HCT116 (cell line): Measurements from ENCODE around the gene PCNX1. TPM values are rescaled to one million over a fixed set of nuclear protein-coding genes. Genes with fewer than 3 reads are reported as not detected.

Experiments used
- ATAC-seq: fragments of 200-7000 bp; cut with Tn5 transposase; 2 replicates; pipeline ENCODE4 v1.9.1; 2020; ENCODE audit warnings: mild to moderate bottlenecking, moderate library complexity
- BruUV-seq: library from RNA; stranded (reverse); fragments of 400-500 nt; replicated peaks from 2 replicates; lab custom pipeline; 2021; lab: Mats Ljungman, UMichigan
- CTCF ChIA-PET: fragments of 300-600 bp; sonication (Branson Sonifier 250); formaldehyde crosslinking; loops from one replicate; lab custom pipeline; 2021; ENCODE audit warnings: antibody characterized with exemption; lab: Charles Lee
- POLR2A ChIA-PET: fragments of 300-600, 350-600 bp; sonication (Branson Sonifier 250); formaldehyde crosslinking; loops from one replicate; lab custom pipeline; 2021; ENCODE audit warnings: antibody characterized with exemption; lab: Charles Lee
- RAD21 ChIA-PET, 2 experiments: fragments of 300-600 bp; sonication (Branson Sonifier 250); formaldehyde crosslinking; loops; one replicate each; lab custom pipeline; 2023; ENCODE audit warnings: low total read pairs in 2 of 2; ENCODE audit not compliant: uncharacterized antibody in 2 of 2, unreplicated experiment in 2 of 2, low non-redundant PET in 1 of 2; lab: Charles Lee
- DNase-seq: peaks from one replicate; pipeline ENCODE4 v3.0.0-alpha.2; 2010; ENCODE audit warnings: low read depth, low spot score
- H2AFZ ChIP-seq: fragments of 200-600 bp; shearing (Covaris generic), sonication (generic); 2 replicates; pipeline ENCODE4 v1.6.1; 2017; ENCODE audit warnings: low read depth, mixed run types, mixed read lengths, antibody characterized with exemption, low read length; ENCODE audit not compliant: poor library complexity, severe bottlenecking
- H3K27ac ChIP-seq: 2 replicates; pipeline ENCODE4 v1.5.1; 2012; ENCODE audit warnings: low read depth, low read length
- H3K27me3 ChIP-seq: fragments of 200-600 bp; sonication (generic); 2 replicates; pipeline ENCODE4 v1.6.1; 2016; ENCODE audit warnings: mixed run types, low read length, mixed read lengths; ENCODE audit not compliant: insufficient read depth
- H3K36me3 ChIP-seq, 2 experiments: fragments of 200-500 bp in 1 of 2; fragments of 200-600 bp in 1 of 2; sonication (Bioruptor generic) in 1 of 2; sonication (generic) in 1 of 2; 2 replicates each; pipeline versions ENCODE4 v1.5.1 to v1.6.1; 2014 to 2016; ENCODE audit warnings: low read length in 2 of 2, inconsistent platforms in 1 of 2, mixed read lengths in 1 of 2, mixed run types in 1 of 2; ENCODE audit not compliant: insufficient read depth in 2 of 2, control insufficient read depth in 1 of 2
- H3K4me1 ChIP-seq, 2 experiments: fragments of 200-600 bp in 1 of 2; sonication (generic) in 1 of 2; 2 replicates each; pipeline versions ENCODE4 v1.5.1 to v1.6.1; 2012 to 2017; ENCODE audit warnings: low read length in 2 of 2, inconsistent platforms in 1 of 2, mild to moderate bottlenecking in 1 of 2, mixed read lengths in 1 of 2, mixed run types in 1 of 2, moderate library complexity in 1 of 2; ENCODE audit not compliant: insufficient read depth in 2 of 2, control insufficient read depth in 1 of 2
- H3K4me2 ChIP-seq: fragments of 200-600 bp; sonication (generic); 2 replicates; pipeline ENCODE4 v1.6.1; 2017; ENCODE audit warnings: mixed run types, low read length, mixed read lengths
- H3K4me3 ChIP-seq, 2 experiments: fragments of 200-600 bp in 1 of 2; sonication (generic) in 1 of 2; replicated peaks in 1 of 2; 2 replicates each; pipeline ENCODE4 v1.5.1; 2011 to 2016; ENCODE audit warnings: low read length in 2 of 2, control low read depth in 1 of 2, low read depth in 1 of 2, mild to moderate bottlenecking in 1 of 2, mixed read lengths in 1 of 2, mixed run types in 1 of 2
- H3K79me2 ChIP-seq: fragments of 200-600 bp; sonication (generic); 2 replicates; pipeline ENCODE4 v1.6.1; 2017; ENCODE audit warnings: mild to moderate bottlenecking, mixed run types, low read length, moderate library complexity, mixed read lengths; ENCODE audit not compliant: insufficient read depth
- H3K9ac ChIP-seq: fragments of 200-600 bp; sonication (generic); 2 replicates; pipeline ENCODE4 v1.6.1; 2016; ENCODE audit warnings: low read length, mixed read lengths
- H3K9me2 ChIP-seq: fragments of 200-600 bp; sonication (generic), shearing (Covaris generic); 2 replicates; pipeline ENCODE4 v1.6.1; 2017; ENCODE audit warnings: mixed run types, mild to moderate bottlenecking, moderate library complexity; ENCODE audit not compliant: insufficient read depth
- H3K9me3 ChIP-seq, 2 experiments: fragments of 200-500 bp in 1 of 2; fragments of 200-600 bp in 1 of 2; sonication (Bioruptor generic) in 1 of 2; sonication (generic) in 1 of 2; 2 replicates each; pipeline ENCODE4 v1.6.1; 2014 to 2017; ENCODE audit warnings: low read length in 2 of 2, mixed read lengths in 2 of 2, inconsistent platforms in 1 of 2, low read depth in 1 of 2, mild to moderate bottlenecking in 1 of 2, mixed run types in 1 of 2, moderate library complexity in 1 of 2; ENCODE audit not compliant: control insufficient read depth in 1 of 2, insufficient read depth in 1 of 2
- H4K20me1 ChIP-seq: fragments of 200-600 bp; sonication (generic), shearing (Covaris generic); 2 replicates; pipeline ENCODE4 v1.6.1; 2017; ENCODE audit warnings: mixed run types, mild to moderate bottlenecking, moderate library complexity; ENCODE audit not compliant: insufficient read depth
- ATF3 ChIP-seq: IDR thresholded peaks from 2 replicates; pipeline ENCODE4 v1.6.1; 2012
- CTCF ChIP-seq, 3 experiments: fragments of 200-600 bp in 1 of 3; sonication (generic) in 1 of 3; IDR thresholded peaks in 2 of 3; conservative IDR thresholded peaks in 1 of 3; 2 replicates each; pipeline ENCODE4 v1.5.1; 2012 to 2017; ENCODE audit warnings: low read depth in 2 of 3, low read length in 2 of 3, antibody characterized with exemption in 1 of 3, borderline replicate concordance in 1 of 3, control low read depth in 1 of 3, mild to moderate bottlenecking in 1 of 3, mixed read lengths in 1 of 3, mixed run types in 1 of 3, moderate library complexity in 1 of 3; ENCODE audit not compliant: insufficient read depth in 1 of 3
- EGR1 ChIP-seq: IDR thresholded peaks from 2 replicates; pipeline ENCODE4 v1.6.1; 2012; ENCODE audit warnings: low read depth
- EZH2phosphoT487 ChIP-seq: fragments of 200-600 bp; IDR thresholded peaks from 2 replicates; pipeline ENCODE4 v1.6.1; 2018; ENCODE audit warnings: antibody characterized with exemption, borderline replicate concordance
- FOSL1 ChIP-seq: IDR thresholded peaks from 2 replicates; pipeline ENCODE4 v1.6.1; 2012; ENCODE audit warnings: low read depth
- MAX ChIP-seq: IDR thresholded peaks from 2 replicates; pipeline ENCODE4 v1.6.1; 2012
- POLR2A ChIP-seq: IDR thresholded peaks from 2 replicates; pipeline ENCODE4 v1.7.0; 2011; ENCODE audit warnings: borderline replicate concordance; ENCODE audit not compliant: insufficient read depth, insufficient read length; ENCODE audit errors: extremely low read depth
- REST ChIP-seq: IDR thresholded peaks from 2 replicates; pipeline ENCODE4 v1.6.1; 2012; ENCODE audit warnings: low read depth
- SIN3A ChIP-seq: IDR thresholded peaks from 2 replicates; pipeline ENCODE4 v1.6.1; 2012; ENCODE audit warnings: low read depth
- SP1 ChIP-seq: IDR thresholded peaks from 2 replicates; pipeline ENCODE4 v1.6.1; 2012; ENCODE audit warnings: low read depth
- SRF ChIP-seq: IDR thresholded peaks from 2 replicates; pipeline ENCODE4 v1.6.1; 2012; ENCODE audit warnings: low read depth
- ZNF274 ChIP-seq: fragments of 200-500 bp; sonication (Bioruptor generic); IDR thresholded peaks from 2 replicates; pipeline ENCODE4 v1.6.1; 2014; ENCODE audit warnings: mild to moderate bottlenecking, low read depth, low read length, inconsistent platforms
- intact Hi-C: fragments of 100-400 bp; cut with micrococcal nuclease; formaldehyde crosslinking; loops from 2 replicates; pipeline ENCODE4 v1.10.0; 2022
- total RNA-seq: library from RNA; stranded (reverse); gene quantifications from one replicate; pipeline ENCODE4 v1.2.1, GENCODE V29; 2021; ENCODE audit not compliant: unreplicated experiment

PCNX1 gene
- total RNA-seq, 1 experiment from 2014 or later: 52.2 TPM

- no peak for TF ChIP-seq REST
- TF ChIP-seq, all 23 proteins: peak for 0
Observed at GRCh38 chr14:71140157-71140556, 232.9 kb downstream of the PCNX1 start (continued).

- H3K4me1 ChIP-seq: peaks cover 6 to 12% of the 10 kb centered on the region in 2 experiments; a peak in 3 of 4 replicates
- H3K9me3 ChIP-seq: no peaks in the 10 kb centered on the region
- H2AFZ ChIP-seq: no peak overlapping the region
- H3K27me3 ChIP-seq: no peaks in the 10 kb centered on the region
- no peaks in the 10 kb centered on the region for H4K20me1 ChIP-seq
- no peaks in the 10 kb centered on the region for H3K79me2 ChIP-seq
- H3K36me3 ChIP-seq: no peaks in the 10 kb centered on the region
- CTCF ChIA-PET: interaction anchor here (1.2 to 3.2 kb wide), 2 partner anchors 25 to 611 kb away, joined by 3 to 17 read pairs; no protein-coding TSS in a partner anchor
- H3K27ac ChIP-seq: no peak overlapping the region
- BruUV-seq: no TSS peak
- H3K9ac ChIP-seq: no peak overlapping the region
- ATAC-seq: no peak
- H3K9me2 ChIP-seq: no peaks in the 10 kb centered on the region
- no peak overlapping the region for H3K4me3 ChIP-seq
- H3K4me2 ChIP-seq: no peak overlapping the region
- intact Hi-C loops: loop anchor here (5.0 kb wide), 1 partner anchor 1280 kb away; no protein-coding TSS in a partner anchor
- DNase-seq: no peak
- RAD21 ChIA-PET: no interaction called here
- POLR2A ChIA-PET: no interaction called here
- no peak for TF ChIP-seq ATF3
- TF ChIP-seq EGR1: no peak
- no peak for TF ChIP-seq ZNF274
- TF ChIP-seq SRF: no peak
- no peak for TF ChIP-seq REST
- no peak for TF ChIP-seq POLR2A
- TF ChIP-seq SIN3A: no peak
- TF ChIP-seq MAX: no peak
- no peak for TF ChIP-seq EZH2phosphoT487
- TF ChIP-seq CTCF (IDR thresholded peaks at IDR 0.05 in 2 of 3, conservative IDR thresholded peaks at IDR 0.05 in 1 of 3; ENCODE audit: borderline replicate concordance in 1 of 3, insufficient read depth in 1 of 3, low read depth in 2 of 3, low read length in 2 of 3): no peak
- TF ChIP-seq SP1: no peak
- TF ChIP-seq FOSL1: no peak
Observed at GRCh38 chr14:71141701-71142374, 234.6 kb downstream of the PCNX1 start.
